Pons (tissue), 1 donor: ENCODE results near the gene NOM1.

ENCODE experiments used
- DNase-seq: peaks from one replicate; pipeline ENCODE4 v3.0.0-alpha.2; 2016; ENCODE audit warnings: low spot score

Gene NOM1

DNA sequence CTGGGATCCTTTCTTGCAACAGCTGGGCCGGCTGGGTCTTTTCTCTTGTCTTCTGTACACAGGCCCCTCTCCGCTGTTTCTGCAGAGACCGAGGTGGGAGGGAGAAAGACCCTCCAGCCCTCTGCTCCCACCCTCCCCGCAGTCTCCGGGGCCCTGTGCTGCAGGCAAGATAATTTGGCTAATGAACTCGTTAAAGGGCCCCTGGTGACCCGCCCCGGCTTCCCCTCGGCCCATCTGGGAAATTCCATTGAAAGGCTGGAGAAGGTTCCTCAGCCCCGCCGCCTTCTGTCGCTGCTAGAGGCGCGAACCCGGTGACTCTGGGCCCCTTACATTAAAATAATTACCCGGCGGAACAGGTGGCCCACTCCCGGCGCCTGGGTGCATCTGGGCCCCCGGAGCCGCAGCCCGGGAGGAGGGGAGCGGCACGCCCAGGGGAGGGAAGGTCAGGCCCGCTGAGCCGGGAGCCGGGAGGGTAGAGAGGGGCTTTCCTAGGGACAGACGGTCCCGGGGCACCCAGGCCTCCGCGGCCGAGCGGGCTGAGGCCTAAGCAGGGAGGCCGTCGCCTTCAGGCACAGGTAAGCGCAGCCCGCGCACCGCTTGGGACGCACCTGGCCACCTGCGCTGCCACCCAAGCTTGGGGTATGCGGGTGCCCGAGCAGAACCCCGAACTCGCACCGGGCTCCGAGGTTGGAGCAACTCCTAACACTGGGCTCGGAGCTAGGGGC is 68.3 kb downstream of the NOM1 start:
- no peak for DNase-seq

DNA sequence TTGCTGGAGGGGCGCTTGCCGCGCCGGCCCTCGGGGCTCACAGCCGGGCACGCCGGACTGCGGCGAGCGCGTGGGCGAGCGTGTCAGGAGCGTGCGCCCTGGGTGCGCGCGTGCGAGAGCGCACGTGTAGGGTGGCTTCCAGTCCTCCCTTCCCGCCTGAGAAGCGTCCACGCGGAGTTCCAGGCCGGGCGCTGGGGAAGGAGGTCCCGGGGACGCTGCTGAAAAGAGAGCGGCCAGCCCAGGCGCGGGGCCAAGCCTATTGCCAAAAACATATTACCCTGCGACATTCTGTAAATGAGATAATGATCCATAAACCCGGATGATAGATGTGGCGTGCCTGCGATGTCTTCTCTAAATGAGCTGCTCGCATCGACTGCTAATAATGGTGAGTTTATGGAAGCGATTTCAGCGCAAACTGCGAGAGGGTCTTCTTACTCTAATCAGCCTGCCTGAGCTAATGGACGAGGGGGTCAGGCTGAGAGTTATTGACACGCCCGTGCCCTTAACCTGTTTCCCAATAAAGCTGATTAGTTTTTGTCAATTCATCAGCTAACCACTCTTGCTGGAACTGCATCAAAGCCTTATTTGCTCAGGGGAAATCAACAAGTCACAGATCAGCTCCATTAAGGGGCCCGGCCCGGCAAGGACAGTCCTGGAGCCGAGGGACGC is 69.0 kb downstream of the NOM1 start:
- DNase-seq, result no peak

DNA sequence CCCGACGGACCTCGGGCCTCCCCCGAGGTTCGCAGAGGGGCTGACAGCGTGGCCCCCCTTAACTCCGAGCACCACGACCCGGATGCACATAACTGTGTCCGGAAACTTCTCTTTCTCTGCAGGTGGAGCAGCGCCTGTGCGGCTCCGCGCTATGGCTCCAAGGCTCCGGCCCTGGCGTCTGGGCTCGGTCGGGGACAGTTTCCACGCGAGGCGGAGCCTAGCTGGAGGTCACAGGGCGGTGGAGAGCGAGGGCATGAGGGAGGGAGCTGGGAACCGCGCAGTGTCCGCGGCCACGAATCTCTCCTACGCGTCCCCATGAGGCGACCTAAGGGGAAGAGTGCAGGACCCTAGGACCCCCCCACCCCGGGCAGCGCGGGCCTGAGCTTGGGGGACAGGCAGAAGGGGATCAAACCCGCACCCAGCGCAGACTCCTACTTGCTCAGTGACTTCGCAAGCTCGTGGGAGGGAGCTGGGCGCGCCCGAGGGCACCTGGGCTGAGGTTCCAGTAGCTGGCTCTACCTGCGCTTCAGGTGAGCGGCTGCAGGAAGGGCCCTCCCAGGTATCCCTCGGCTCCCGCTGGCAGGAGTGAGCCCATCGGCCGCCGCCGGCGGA is 69.6 kb downstream of the NOM1 start:
- no peak for DNase-seq

DNA sequence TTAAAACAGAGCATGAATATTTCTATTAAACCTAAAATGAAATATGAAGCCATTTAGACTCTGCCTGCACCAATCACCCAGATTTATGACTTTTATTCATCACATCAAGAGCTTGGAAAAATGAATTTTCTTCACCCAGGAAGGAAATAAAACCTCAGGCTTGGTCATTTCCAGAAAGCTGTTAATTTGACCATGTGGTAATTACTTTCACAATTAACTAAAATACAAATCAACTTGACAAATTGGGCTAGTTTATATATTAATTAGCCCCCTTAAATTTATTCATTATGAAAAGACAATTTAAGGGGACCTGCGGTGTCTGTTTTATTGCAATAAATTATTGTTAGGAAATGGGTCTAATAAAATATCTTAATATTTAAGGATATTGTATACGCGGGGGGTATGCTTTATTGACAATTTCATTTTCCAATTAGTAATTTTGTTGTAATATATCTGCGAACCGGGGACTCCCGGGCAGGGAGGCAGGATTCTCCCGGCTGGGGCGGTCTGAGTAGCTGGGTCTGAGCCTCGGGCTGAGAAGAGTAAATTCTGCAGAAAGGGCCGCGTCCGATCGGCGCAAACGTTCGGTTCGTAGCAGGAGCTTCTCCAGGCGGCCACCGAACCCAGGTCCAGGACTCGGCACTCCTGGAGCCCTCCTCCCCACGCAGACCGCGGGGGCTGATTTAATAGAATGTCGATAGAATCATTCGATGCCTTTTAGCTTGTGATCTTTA is 70.4 kb downstream of the NOM1 start:
- DNase-seq, result no peak

DNA sequence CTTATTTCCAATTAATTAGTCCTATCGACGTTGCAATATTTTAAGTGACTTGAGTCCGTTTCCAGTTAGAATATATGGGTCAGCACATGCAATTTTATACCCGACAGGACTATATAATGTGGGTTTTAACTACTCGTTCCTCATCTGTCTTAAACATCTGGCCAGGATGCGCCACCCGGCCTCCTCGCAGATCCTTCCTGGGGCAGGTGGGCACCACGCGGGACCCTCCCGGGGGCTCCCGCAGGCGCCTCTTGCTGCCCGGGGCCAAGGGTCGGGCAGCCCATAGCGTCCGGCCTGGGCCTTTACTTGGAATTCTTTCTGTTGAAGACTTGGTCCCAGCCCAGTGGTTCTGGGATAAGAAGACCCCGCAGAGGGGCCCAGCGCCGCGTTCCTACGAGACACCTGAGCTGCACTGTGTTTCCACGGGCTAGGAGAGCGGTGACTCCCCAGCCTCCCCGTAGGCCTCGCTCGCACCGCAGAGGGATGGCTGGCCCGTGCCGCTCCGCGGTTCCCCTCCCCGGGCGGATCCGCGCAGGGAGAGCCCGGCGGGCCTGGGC is 71.1 kb downstream of the NOM1 start:
- no peak for DNase-seq

DNA sequence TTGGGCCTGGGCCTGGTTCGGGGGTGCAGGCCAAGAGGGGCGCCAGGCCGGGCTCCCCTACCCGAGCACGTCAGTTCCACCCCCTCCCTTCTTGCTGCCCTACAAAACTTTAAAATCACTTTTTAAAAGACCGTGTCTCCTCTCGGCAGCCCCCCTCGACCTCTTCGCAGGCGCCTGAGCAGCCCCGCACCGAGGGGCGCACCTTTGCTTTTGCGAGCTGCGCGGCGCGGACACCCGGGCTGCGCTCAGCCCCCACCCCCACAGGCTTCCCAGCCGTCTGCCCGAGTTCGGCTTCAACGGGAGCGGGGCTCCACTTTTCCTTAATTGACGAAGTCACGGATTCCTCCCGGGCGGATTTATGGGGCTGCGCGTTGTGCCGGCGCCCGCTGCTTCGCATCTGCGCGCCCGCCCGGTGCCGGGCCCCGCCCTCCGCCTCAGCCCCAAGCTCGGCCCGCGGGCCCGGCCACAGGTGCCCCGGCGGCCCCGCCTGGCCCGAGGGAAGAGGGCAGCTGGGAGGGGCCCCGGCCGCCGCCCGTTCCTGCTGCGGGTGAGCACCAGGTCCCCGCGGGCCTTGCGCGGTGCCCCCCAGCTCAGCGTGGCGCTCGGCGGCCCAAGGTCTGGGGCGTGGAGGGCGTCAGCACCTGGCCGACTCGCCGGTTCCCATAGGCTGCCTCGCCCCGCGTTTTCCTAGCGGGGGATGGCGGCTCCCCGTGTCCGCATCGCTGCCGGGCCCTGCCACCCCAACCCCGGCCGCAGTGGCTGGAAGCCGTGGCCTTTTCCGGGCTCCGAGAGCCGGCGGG is 71.8 kb downstream of the NOM1 start:
- DNase-seq, result no peak

DNA sequence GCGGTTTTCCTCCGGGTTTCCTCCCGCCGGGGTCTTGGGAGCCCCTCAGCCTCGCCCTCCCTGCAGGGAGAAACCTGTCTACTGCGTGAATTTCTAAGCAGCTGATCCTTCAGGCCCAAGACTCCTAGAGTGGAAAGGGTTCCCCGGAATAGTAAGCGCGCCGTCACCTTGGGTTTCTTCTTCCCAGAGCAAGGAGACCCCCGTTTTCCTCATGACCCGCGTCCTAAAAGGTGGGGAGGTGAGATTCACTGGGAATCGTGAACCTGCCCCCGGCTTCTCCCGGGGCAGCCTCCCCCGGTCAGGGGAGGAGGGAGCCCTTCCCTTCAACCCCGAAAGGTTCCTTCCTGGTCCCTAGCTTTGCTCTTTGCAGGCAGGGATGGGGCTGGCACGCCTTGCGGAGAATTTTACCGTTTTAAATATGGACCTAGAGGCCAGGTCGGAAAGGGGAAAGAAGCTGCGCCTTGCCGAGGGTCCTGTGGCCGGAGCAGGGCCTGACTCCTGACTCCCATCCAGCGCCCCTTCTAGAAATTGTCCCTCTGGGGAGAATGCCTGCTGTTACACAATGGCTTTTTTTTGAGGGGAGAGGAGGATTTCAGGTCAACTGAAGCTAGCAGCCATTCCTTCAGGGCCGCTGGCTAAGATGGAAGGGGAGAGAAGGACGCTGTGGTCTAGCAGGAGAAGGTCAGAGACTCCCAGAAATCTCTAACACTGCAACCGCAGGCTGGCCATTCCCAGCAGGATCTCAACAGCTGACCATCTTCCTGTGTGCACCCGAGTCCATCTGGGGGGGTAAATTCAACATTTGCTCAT is 72.6 kb downstream of the NOM1 start:
- DNase-seq, result no peak
